Lung (tissue), 12 donors: ENCODE measurements around the gene NECTIN3. TPM values are rescaled to one million over a fixed set of nuclear protein-coding genes. Genes with fewer than 3 reads are reported as not detected.

ENCODE experiments used
- ATAC-seq: fragments of 200-7000 bp; cut with Tn5 transposase; one replicate; pipeline ENCODE4 v1.9.1; 2020; ENCODE audit warnings: moderate number of reproducible peaks; ENCODE audit not compliant: insufficient read depth, low FRiP score
- DNase-seq, 3 donors: peaks; one replicate each; pipeline ENCODE4 v3.0.0-alpha.2; 2013 to 2017
- H3K27ac ChIP-seq, 2 donors: one replicate each; pipeline ENCODE4 v1.5.1; 2013; ENCODE audit warnings: mild to moderate bottlenecking in 2 of 2, moderate library complexity in 2 of 2, control low read depth in 1 of 2, inconsistent platforms in 1 of 2, low read depth in 1 of 2, low read length in 1 of 2
- H3K27me3 ChIP-seq, 3 donors: one replicate each; pipeline ENCODE4 v1.5.1; 2013; ENCODE audit warnings: low read length in 2 of 3; ENCODE audit not compliant: control insufficient read depth in 3 of 3, insufficient read depth in 3 of 3
- H3K36me3 ChIP-seq, 4 donors: one replicate each; pipeline ENCODE4 v1.5.1; 2013; ENCODE audit warnings: low read length in 4 of 4, mild to moderate bottlenecking in 1 of 4, moderate library complexity in 1 of 4; ENCODE audit not compliant: control insufficient read depth in 4 of 4, insufficient read depth in 4 of 4
- H3K4me1 ChIP-seq, 5 donors: one replicate each; pipeline ENCODE4 v1.5.1; 2013; ENCODE audit warnings: low read length in 5 of 5, mild to moderate bottlenecking in 2 of 5, moderate library complexity in 1 of 5; ENCODE audit not compliant: control insufficient read depth in 5 of 5, insufficient read depth in 5 of 5
- H3K4me3 ChIP-seq: one replicate; pipeline ENCODE4 v1.5.1; 2013; ENCODE audit warnings: mild to moderate bottlenecking, control low read depth, moderate library complexity
- H3K9ac ChIP-seq, 2 donors: one replicate each; pipeline ENCODE4 v1.5.1; 2013; ENCODE audit warnings: low read length in 2 of 2, control low read depth in 1 of 2; ENCODE audit not compliant: insufficient read depth in 1 of 2
- H3K9me3 ChIP-seq, 4 donors: one replicate each; pipeline ENCODE4 v1.5.1; 2013; ENCODE audit warnings: low read length in 3 of 4, mild to moderate bottlenecking in 1 of 4, moderate library complexity in 1 of 4; ENCODE audit not compliant: control insufficient read depth in 4 of 4, insufficient read depth in 3 of 4
- CTCF ChIP-seq: IDR thresholded peaks from 2 replicates; pipeline ENCODE4 v1.5.1; 2012; ENCODE audit warnings: mild to moderate bottlenecking; ENCODE audit errors: control extremely low read depth, extremely low read depth
- WGBS, 2 donors: extraction: QIAGEN DNeasy Blood & Tissue Kit; methylation state at CpG; one replicate each; pipeline ENCODE4 v1.1.7; 2013; 5-methylcytosine and 5-hydroxymethylcytosine counted together
- polyA plus RNA-seq, 2 donors: library from polyadenylated mRNA; stranded (reverse); fragments of 200-250 nt; gene quantifications; one replicate each; pipeline ENCODE4 v1.2.1, GENCODE V29; 2013
- total RNA-seq, 2 donors: library from RNA; depleted of rRNA in 1 of 2; stranded (reverse); fragments of >200 nt in 1 of 2; gene quantifications; one replicate each; pipeline ENCODE4 v1.2.1, GENCODE V29; 2014 to 2021
- donor health status: control.
- donor health status: control.
- donor health status: Bipolar disorder and iron deficiency.
- donor health status: healthy.
- donor health status: DM: yes; HTN: yes; CAD: no.

NECTIN3 gene
- total and polyA plus RNA-seq, 4 donors = 3.9 to 43.2 (median 12.3) TPM

- Histone ChIP-seq H3K9me3 (peaks cover 0 to 8% (median 2%) of the 10 kb centered on the region in 4 donors), H3K4me1 (no peaks in the 10 kb centered on the region), H3K36me3 (no peaks in the 10 kb centered on the region), H3K4me3 (no peak overlapping the region), H3K27ac (no peak overlapping the region), H3K27me3 (no peaks in the 10 kb centered on the region), H3K9ac (no peak overlapping the region)
- ATAC-seq (no peak), DNase-seq (no peak)
- no peak for TF ChIP-seq CTCF
- WGBS, 2 donors = 40 to 75% methylated on average over 1 of the region's 1 CpG
Observed at GRCh38 chr3:111238885-111239284, 167.3 kb downstream of the NECTIN3 start.

GRCh38 chr3:111241960-111242359, 170.3 kb downstream of the NECTIN3 start:
- no peaks in the 10 kb centered on the region for H3K36me3 ChIP-seq
- WGBS, 2 donors = 83 to 88% methylated on average over 1 of the region's 1 CpG
- H3K9ac ChIP-seq = no peak overlapping the region
- H3K9me3 ChIP-seq = peaks cover 0 to 8% (median 2%) of the 10 kb centered on the region in 4 donors
- no peak for DNase-seq
- no peaks in the 10 kb centered on the region for H3K4me1 ChIP-seq
- H3K27ac ChIP-seq = no peak overlapping the region
- ATAC-seq = no peak
- TF ChIP-seq CTCF = no peak
- H3K27me3 ChIP-seq = no peaks in the 10 kb centered on the region
- H3K4me3 ChIP-seq = no peak overlapping the region
